ENCODE data around the gene CERS2. TPM values are rescaled to one million over a fixed set of nuclear protein-coding genes. Genes with fewer than 3 reads are reported as not detected.

Gene CERS2
- total and polyA plus RNA-seq, 2 of the 4 experiments (the other 2 are of a cell fraction): 118 to 127 TPM

GRCh38 chr1:150968491-150968890, 6.1 kb downstream of the CERS2 start:
- Histone ChIP-seq H2BK5ac (ENCODE audit: low read depth, low read length, poor library complexity, severe bottlenecking) (no peak overlapping the region), H2BK20ac (ENCODE audit: low read depth, low read length) (no peak overlapping the region), H3K4me2 (ENCODE audit: low read depth, low read length) (no peak overlapping the region), H2AFZ (replicated peaks; ENCODE audit: low read length, poor library complexity) (no peak overlapping the region), H2AK9ac (replicated peaks; ENCODE audit: low read depth, low read length, poor library complexity) (peak overlapping the region; percentile 5), H3K4me3 (ENCODE audit: insufficient read depth, low read depth, low read length) (no peak overlapping the region), H2AK5ac (ENCODE audit: low read depth, low read length) (no peak overlapping the region), H2BK15ac (ENCODE audit: low read depth, low read length) (no peak overlapping the region), H3K9me3 (ENCODE audit: control insufficient read depth, insufficient read depth, low read length) (no peaks in the 10 kb centered on the region), H3K18ac (ENCODE audit: low read depth, low read length) (no peak overlapping the region), H3K27ac (ENCODE audit: insufficient read depth, low read length) (no peak overlapping the region), H3K79me1 (ENCODE audit: low read depth in 1 of 2, low read length in 2 of 2) (peaks cover 30 to 83% of the 10 kb centered on the region in 2 experiments), H3K23ac (ENCODE audit: low read depth, low read length) (no peak overlapping the region), H3K4ac (ENCODE audit: low read depth, low read length) (no peak overlapping the region), H3K9me1 (ENCODE audit: insufficient read depth, low read length) (peaks cover 39% of the 10 kb centered on the region), H3K36me3 (ENCODE audit: control insufficient read depth, insufficient read depth, low read length) (peaks cover 51% of the 10 kb centered on the region), H3K14ac (replicated peaks; ENCODE audit: low read depth, low read length) (no peak overlapping the region), H3K9ac (ENCODE audit: low read depth, low read length) (no peak overlapping the region), H3K56ac (ENCODE audit: extremely low read depth, insufficient read depth, low read length) (no peak overlapping the region), H3K27me3 (ENCODE audit: control insufficient read depth, insufficient read depth, low read length) (no peaks in the 10 kb centered on the region), H2BK120ac (ENCODE audit: low read depth, low read length) (no peak overlapping the region), H4K91ac (ENCODE audit: insufficient read depth, low read depth, low read length) (no peak overlapping the region), H4K8ac (ENCODE audit: low read depth in 2 of 2, low read length in 2 of 2) (no peak overlapping the region), H3K4me1 (ENCODE audit: control insufficient read depth, insufficient read depth, low read length) (peaks cover 29% of the 10 kb centered on the region), H4K20me1 (ENCODE audit: insufficient read depth, low read length) (peaks cover 77% of the 10 kb centered on the region), H4K5ac (ENCODE audit: low read depth, low read length) (no peak overlapping the region)
- TF ChIP-seq RAD21 (IDR thresholded peaks at IDR 0.05; ENCODE audit: low read length) (no peak), RFX5 (IDR thresholded peaks at IDR 0.05; ENCODE audit: low read depth, low read length) (no peak), RCOR1 (IDR thresholded peaks at IDR 0.05; ENCODE audit: insufficient replicate concordance, low read length) (no peak), FOS (IDR thresholded peaks at IDR 0.05; ENCODE audit: low read depth, low read length) (no peak), POLR2A (IDR thresholded peaks at IDR 0.05; ENCODE audit: low read depth, low read length) (no peak), MAFK (IDR thresholded peaks at IDR 0.05; ENCODE audit: low read depth, low read length) (no peak), CEBPB (IDR thresholded peaks at IDR 0.05; ENCODE audit: low read depth, low read length) (no peak)
- TF ChIP-seq, protein P1, sequence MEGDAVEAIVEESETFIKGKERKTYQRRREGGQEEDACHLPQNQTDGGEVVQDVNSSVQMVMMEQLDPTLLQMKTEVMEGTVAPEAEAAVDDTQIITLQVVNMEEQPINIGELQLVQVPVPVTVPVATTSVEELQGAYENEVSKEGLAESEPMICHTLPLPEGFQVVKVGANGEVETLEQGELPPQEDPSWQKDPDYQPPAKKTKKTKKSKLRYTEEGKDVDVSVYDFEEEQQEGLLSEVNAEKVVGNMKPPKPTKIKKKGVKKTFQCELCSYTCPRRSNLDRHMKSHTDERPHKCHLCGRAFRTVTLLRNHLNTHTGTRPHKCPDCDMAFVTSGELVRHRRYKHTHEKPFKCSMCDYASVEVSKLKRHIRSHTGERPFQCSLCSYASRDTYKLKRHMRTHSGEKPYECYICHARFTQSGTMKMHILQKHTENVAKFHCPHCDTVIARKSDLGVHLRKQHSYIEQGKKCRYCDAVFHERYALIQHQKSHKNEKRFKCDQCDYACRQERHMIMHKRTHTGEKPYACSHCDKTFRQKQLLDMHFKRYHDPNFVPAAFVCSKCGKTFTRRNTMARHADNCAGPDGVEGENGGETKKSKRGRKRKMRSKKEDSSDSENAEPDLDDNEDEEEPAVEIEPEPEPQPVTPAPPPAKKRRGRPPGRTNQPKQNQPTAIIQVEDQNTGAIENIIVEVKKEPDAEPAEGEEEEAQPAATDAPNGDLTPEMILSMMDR (conservative IDR thresholded peaks at IDR 0.05; ENCODE audit: low read depth, low read length): no peak
- no TSS peak for BruUV-seq (replicated peaks)
- no peak for ATAC-seq (ENCODE audit: low read depth)
- intact Hi-C loops (cut with micrococcal nuclease): no loop called here
- dilution Hi-C loops (cut with HindIII; ENCODE audit: low sequenced_read_pairs, unreplicated experiment): no loop called here
- in situ Hi-C loops (cut with MboI; ENCODE audit: low sequenced_read_pairs): no loop called here
- no CpG with 5 or more reads among the region's 4 CpGs for WGBS, 2 experiments (ENCODE audit: extremely low coverage in 2 of 2, insufficient read length in 1 of 2)
- DNase-seq: no peak
- ChIA-PET POLR2A (ENCODE audit: unreplicated experiment) (interaction anchor here (0.5 to 0.6 kb wide), 2 partner anchors 160 to 370 kb away, joined by 3 to 5 read pairs; no protein-coding TSS in a partner anchor), CTCF (no interaction called here)
